CD4-positive, alpha-beta memory T cell (primary cell): Measurements from ENCODE around the gene C2CD2. TPM values are rescaled to one million over a fixed set of nuclear protein-coding genes. Genes with fewer than 3 reads are reported as not detected.
A peak's percentile ranks its signal among the peaks of the same experiment; 100 is the strongest.

ENCODE experiments used
- CTCF ChIA-PET: fragments of 350-600 bp; sonication (Branson Sonifier 250); formaldehyde crosslinking; loops from one replicate; lab custom pipeline; 2021; ENCODE audit warnings: inconsistent platforms; ENCODE audit not compliant: partially characterized antibody; lab: Charles Lee
- POLR2A ChIA-PET: fragments of 350-600 bp; sonication (Branson Sonifier 250); formaldehyde crosslinking; loops from one replicate; lab custom pipeline; 2021; ENCODE audit not compliant: partially characterized antibody; lab: Charles Lee
- DNase-seq, 5 donors: peaks; one replicate each; pipeline versions ENCODE4 v3.0.0 to v3.0.0-alpha.2; 2020 to 2022; ENCODE audit warnings: mixed read lengths in 1 of 5
- H3K27ac ChIP-seq: one replicate; pipeline ENCODE4 v1.7.0; 2013; ENCODE audit warnings: low read depth, low read length
- H3K27me3 ChIP-seq: 2 replicates; pipeline ENCODE4 v1.7.0; 2013; ENCODE audit warnings: mild to moderate bottlenecking, low read length, moderate library complexity; ENCODE audit not compliant: insufficient read depth
- H3K36me3 ChIP-seq: 2 replicates; pipeline ENCODE4 v1.7.0; 2013; ENCODE audit warnings: mild to moderate bottlenecking, low read length, moderate library complexity; ENCODE audit not compliant: insufficient read depth
- H3K4me1 ChIP-seq: 2 replicates; pipeline ENCODE4 v1.7.0; 2013; ENCODE audit warnings: mild to moderate bottlenecking, low read length, moderate library complexity; ENCODE audit not compliant: insufficient read depth
- H3K4me3 ChIP-seq, 2 donors: one replicate each; pipeline ENCODE4 v1.7.0; 2013; ENCODE audit warnings: low read length in 2 of 2, mild to moderate bottlenecking in 1 of 2
- H3K9me3 ChIP-seq, 2 donors: one replicate each; pipeline ENCODE4 v1.7.0; 2013; ENCODE audit warnings: low read length in 2 of 2, control low read depth in 1 of 2; ENCODE audit not compliant: control insufficient read depth in 1 of 2
- H3K27ac Mint-ChIP-seq, 7 donors: one replicate each; pipeline ENCODE4 v1.8.0; 2020 to 2021; ENCODE audit warnings: mixed read lengths in 7 of 7, mild to moderate bottlenecking in 6 of 7, inconsistent platforms in 3 of 7, moderate library complexity in 3 of 7
- H3K27me3 Mint-ChIP-seq, 2 donors: one replicate each; pipeline ENCODE4 v1.8.0; 2020 to 2021; ENCODE audit warnings: mixed read lengths in 2 of 2
- H3K36me3 Mint-ChIP-seq, 2 donors: one replicate each; pipeline ENCODE4 v1.8.0; 2020 to 2021; ENCODE audit warnings: mixed read lengths in 2 of 2, inconsistent platforms in 1 of 2, mild to moderate bottlenecking in 1 of 2
- H3K4me1 Mint-ChIP-seq, 4 donors: one replicate each; pipeline ENCODE4 v1.8.0; 2020 to 2021; ENCODE audit warnings: mixed read lengths in 4 of 4, mild to moderate bottlenecking in 1 of 4
- H3K4me3 Mint-ChIP-seq, 8 donors: one replicate each; pipeline ENCODE4 v1.8.0; 2020 to 2021; ENCODE audit warnings: mixed read lengths in 8 of 8, mild to moderate bottlenecking in 7 of 8, moderate library complexity in 6 of 8, inconsistent platforms in 3 of 8
- H3K9me3 Mint-ChIP-seq, 8 donors: one replicate each; pipeline ENCODE4 v1.8.0; 2020 to 2021; ENCODE audit warnings: mixed read lengths in 8 of 8, mild to moderate bottlenecking in 5 of 8, inconsistent platforms in 3 of 8, moderate library complexity in 1 of 8
- intact Hi-C: fragments of 100-400 bp; cut with micrococcal nuclease; formaldehyde crosslinking; loops from one replicate; pipeline ENCODE4 v1.15.1; 2023
- polyA plus RNA-seq, 2 donors: library from polyadenylated mRNA; unstranded; fragments of 300-500 nt; fragmentation: Illumina TruSeq; gene quantifications; one replicate each; pipeline ENCODE4 v1.2.3, GENCODE V29; 2021
- total RNA-seq, 2 experiments: library from RNA; stranded (reverse); gene quantifications; one replicate each; pipeline ENCODE4 v1.2.3, GENCODE V29; 2021

C2CD2 gene
- total and polyA plus RNA-seq, 4 experiments from 2014 or later = 1.9 to 11.0 (median 7.0) TPM

DNA sequence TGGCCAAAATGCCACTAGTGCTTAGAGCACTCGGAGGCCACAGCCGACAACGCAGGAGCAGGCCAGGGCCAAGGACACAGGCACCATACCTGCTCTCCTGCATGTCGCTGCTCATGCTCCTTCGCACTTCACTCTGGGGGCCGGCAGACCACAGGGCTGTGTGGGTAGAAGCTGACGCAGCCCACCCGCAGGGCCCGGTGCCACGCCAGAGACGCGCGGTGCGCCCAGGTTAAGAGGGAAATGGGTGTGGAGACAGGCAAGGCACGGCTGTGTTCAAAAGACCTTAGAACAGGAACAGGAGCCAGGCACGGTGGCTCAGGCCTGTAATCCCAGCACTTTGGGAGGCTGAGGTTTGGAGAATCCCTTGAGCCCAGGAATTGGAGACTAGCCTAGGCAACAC lies 61.1 kb downstream of the C2CD2 start:
- H3K27me3 Mint-ChIP-seq = no peaks in the 10 kb centered on the region
- H3K4me3 Mint-ChIP-seq = no peak overlapping the region
- DNase-seq = no peak
- ChIA-PET CTCF (no interaction called here), POLR2A (no interaction called here)
- no peaks in the 10 kb centered on the region for H3K36me3 ChIP-seq
- no peaks in the 10 kb centered on the region for H3K27me3 ChIP-seq
- peaks cover 9% of the 10 kb centered on the region for H3K4me1 ChIP-seq
- no peaks in the 10 kb centered on the region for H3K9me3 ChIP-seq
- H3K27ac ChIP-seq = no peak overlapping the region
- intact Hi-C loops = loop anchor here (10.0 kb wide), 1 partner anchor 78 kb away; no protein-coding TSS in a partner anchor
- no peaks in the 10 kb centered on the region for H3K36me3 Mint-ChIP-seq
- H3K9me3 Mint-ChIP-seq = no peaks in the 10 kb centered on the region
- H3K27ac Mint-ChIP-seq = no peak overlapping the region
- H3K4me3 ChIP-seq = no peak overlapping the region
- H3K4me1 Mint-ChIP-seq = peaks cover 6 to 12% (median 7%) of the 10 kb centered on the region in 4 donors

- no peak overlapping the region for H3K27ac ChIP-seq
- H3K4me1 ChIP-seq = peaks cover 7% of the 10 kb centered on the region
- Mint-ChIP-seq H3K27me3 (no peaks in the 10 kb centered on the region), H3K36me3 (no peaks in the 10 kb centered on the region), H3K4me3 (no peak overlapping the region), H3K9me3 (no peaks in the 10 kb centered on the region), H3K4me1 (peaks cover 6 to 10% (median 6%) of the 10 kb centered on the region in 4 donors), H3K27ac (no peak overlapping the region)
- no peaks in the 10 kb centered on the region for H3K27me3 ChIP-seq
- H3K36me3 ChIP-seq = no peaks in the 10 kb centered on the region
- no peak for DNase-seq
- no peaks in the 10 kb centered on the region for H3K9me3 ChIP-seq
- ChIA-PET POLR2A (no interaction called here), CTCF (no interaction called here)
- no peak overlapping the region for H3K4me3 ChIP-seq
- intact Hi-C loops = loop anchor here (10.0 kb wide), 1 partner anchor 76 kb away; no protein-coding TSS in a partner anchor
Observed at GRCh38 chr21:41891132-41891531, 62.7 kb downstream of the C2CD2 start.

- H3K36me3 Mint-ChIP-seq = no peaks in the 10 kb centered on the region
- no peak overlapping the region for H3K27ac ChIP-seq
- no peaks in the 10 kb centered on the region for H3K27me3 ChIP-seq
- no peak overlapping the region for H3K4me3 Mint-ChIP-seq
- H3K9me3 ChIP-seq = no peaks in the 10 kb centered on the region
- H3K4me1 ChIP-seq = no peaks in the 10 kb centered on the region
- H3K4me3 ChIP-seq = no peak overlapping the region
- CTCF ChIA-PET = no interaction called here
- intact Hi-C loops = loop anchor here (10.0 kb wide), 1 partner anchor 76 kb away; no protein-coding TSS in a partner anchor
- no peak overlapping the region for H3K27ac Mint-ChIP-seq
- H3K36me3 ChIP-seq = no peaks in the 10 kb centered on the region
- no peaks in the 10 kb centered on the region for H3K27me3 Mint-ChIP-seq
- POLR2A ChIA-PET = no interaction called here
- peaks cover 0 to 4% (median 0%) of the 10 kb centered on the region in 4 donors for H3K4me1 Mint-ChIP-seq
- no peaks in the 10 kb centered on the region for H3K9me3 Mint-ChIP-seq
- DNase-seq = no peak
Observed at GRCh38 chr21:41890355-41890754, 63.5 kb downstream of the C2CD2 start.

GRCh38 chr21:41888749-41889376 lies 65.0 kb downstream of the C2CD2 start:
- Histone ChIP-seq H3K27me3 (no peaks in the 10 kb centered on the region), H3K36me3 (no peaks in the 10 kb centered on the region), H3K9me3 (no peaks in the 10 kb centered on the region), H3K4me3 (no peak overlapping the region), H3K4me1 (no peaks in the 10 kb centered on the region), H3K27ac (no peak overlapping the region)
- intact Hi-C loops = no loop called here
- no peaks in the 10 kb centered on the region for H3K4me1 Mint-ChIP-seq
- no peak for DNase-seq
- H3K27ac Mint-ChIP-seq = no peak overlapping the region
- peaks cover 0 to 2% (median 0%) of the 10 kb centered on the region in 8 donors for H3K9me3 Mint-ChIP-seq
- ChIA-PET CTCF (no interaction called here), POLR2A (no interaction called here)
- H3K4me3 Mint-ChIP-seq = no peak overlapping the region
- no peaks in the 10 kb centered on the region for H3K27me3 Mint-ChIP-seq
- no peaks in the 10 kb centered on the region for H3K36me3 Mint-ChIP-seq

DNA sequence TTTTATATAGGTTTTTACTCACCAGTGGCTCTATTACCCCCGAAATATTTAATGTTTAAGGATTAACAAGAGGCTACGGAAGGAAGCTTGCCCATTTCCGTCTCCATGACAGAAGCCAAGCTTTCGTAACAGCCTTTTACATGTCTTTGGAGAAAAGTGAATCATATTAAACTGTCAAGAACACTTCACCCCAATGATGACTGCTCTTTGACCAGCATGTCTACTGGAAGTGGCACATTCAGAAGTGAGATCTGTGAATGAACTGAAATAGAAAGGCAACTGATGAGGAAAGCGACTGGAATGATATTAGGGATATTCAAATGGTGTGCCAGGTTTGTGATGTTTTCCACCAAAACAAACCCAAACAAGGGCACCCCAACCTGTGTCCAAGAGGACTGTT lies 66.2 kb downstream of the C2CD2 start:
- H3K4me3 ChIP-seq = no peak overlapping the region
- Mint-ChIP-seq H3K27me3 (no peaks in the 10 kb centered on the region), H3K4me1 (no peaks in the 10 kb centered on the region), H3K27ac (peak overlapping the region in 1 of 7 donors; percentile 63), H3K9me3 (peaks cover 0 to 2% (median 0%) of the 10 kb centered on the region in 8 donors), H3K4me3 (no peak overlapping the region), H3K36me3 (no peaks in the 10 kb centered on the region)
- H3K27me3 ChIP-seq = no peaks in the 10 kb centered on the region
- CTCF ChIA-PET = no interaction called here
- no peaks in the 10 kb centered on the region for H3K36me3 ChIP-seq
- no peak overlapping the region for H3K27ac ChIP-seq
- H3K9me3 ChIP-seq = no peaks in the 10 kb centered on the region
- DNase-seq = no peak
- intact Hi-C loops = no loop called here
- POLR2A ChIA-PET = no interaction called here
- H3K4me1 ChIP-seq = no peaks in the 10 kb centered on the region

DNA sequence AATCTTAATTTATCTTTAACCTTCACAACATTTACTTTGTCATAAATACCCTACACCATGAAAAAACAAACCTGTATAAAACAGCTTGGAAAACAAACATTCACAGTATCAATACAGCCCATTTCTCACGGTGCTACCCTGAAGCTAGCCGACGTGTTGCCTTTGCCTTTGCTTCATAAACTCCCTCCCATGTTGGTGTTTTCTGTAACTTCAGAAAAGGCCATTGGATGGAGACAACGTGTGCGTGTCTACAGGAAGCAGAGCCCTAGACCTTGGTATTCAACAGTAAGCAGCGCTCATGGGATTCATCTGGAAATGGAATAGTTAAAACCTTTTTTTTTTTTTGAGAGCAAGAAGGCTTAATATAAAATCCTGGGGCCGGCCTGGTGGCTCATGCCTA lies 67.5 kb downstream of the C2CD2 start:
- H3K27ac Mint-ChIP-seq = no peak overlapping the region
- H3K27ac ChIP-seq = no peak overlapping the region
- DNase-seq = no peak
- no peaks in the 10 kb centered on the region for H3K4me1 Mint-ChIP-seq
- ChIA-PET POLR2A (interaction anchor here (1.0 kb wide), 1 partner anchor 9 kb away, joined by 3 read pairs; no protein-coding TSS in a partner anchor), CTCF (no interaction called here)
- H3K27me3 Mint-ChIP-seq = no peaks in the 10 kb centered on the region
- peaks cover 0 to 2% (median 0%) of the 10 kb centered on the region in 8 donors for H3K9me3 Mint-ChIP-seq
- intact Hi-C loops = no loop called here
- no peaks in the 10 kb centered on the region for H3K4me1 ChIP-seq
- no peaks in the 10 kb centered on the region for H3K36me3 Mint-ChIP-seq
- H3K27me3 ChIP-seq = no peaks in the 10 kb centered on the region
- no peaks in the 10 kb centered on the region for H3K36me3 ChIP-seq
- no peak overlapping the region for H3K4me3 ChIP-seq
- H3K9me3 ChIP-seq = no peaks in the 10 kb centered on the region
- H3K4me3 Mint-ChIP-seq = no peak overlapping the region

- POLR2A ChIA-PET = no interaction called here
- Mint-ChIP-seq H3K4me1 (peaks cover 0 to 1% (median 0%) of the 10 kb centered on the region in 4 donors), H3K27ac (no peak overlapping the region), H3K36me3 (no peaks in the 10 kb centered on the region), H3K27me3 (no peaks in the 10 kb centered on the region), H3K4me3 (no peak overlapping the region), H3K9me3 (peaks cover 0 to 2% (median 0%) of the 10 kb centered on the region in 8 donors)
- H3K36me3 ChIP-seq = no peaks in the 10 kb centered on the region
- DNase-seq = no peak
- no peaks in the 10 kb centered on the region for H3K27me3 ChIP-seq
- intact Hi-C loops = no loop called here
- no peaks in the 10 kb centered on the region for H3K9me3 ChIP-seq
- CTCF ChIA-PET = no interaction called here
- H3K27ac ChIP-seq = no peak overlapping the region
- H3K4me3 ChIP-seq = no peak overlapping the region
- no peaks in the 10 kb centered on the region for H3K4me1 ChIP-seq
Observed at GRCh38 chr21:41885341-41886024, 68.3 kb downstream of the C2CD2 start.
